DND-41 (cell line): ENCODE results near the gene RFTN1.

ENCODE experiments used
- CTCF ChIP-seq: IDR thresholded peaks from 2 replicates; pipeline ENCODE4 v1.5.1; 2012; ENCODE audit warnings: borderline replicate concordance, low read length, moderate library complexity, mild to moderate bottlenecking; ENCODE audit not compliant: poor library complexity, severe bottlenecking; ENCODE audit errors: extremely low read depth
- EZH2 ChIP-seq: IDR thresholded peaks from 3 replicates; pipeline ENCODE4 v1.6.1; 2012; ENCODE audit warnings: borderline replicate concordance, low read depth, mild to moderate bottlenecking, moderate library complexity, low read length, inconsistent platforms; ENCODE audit not compliant: severe bottlenecking

- TF ChIP-seq CTCF, result no peak
- no peak for TF ChIP-seq EZH2
Observed at GRCh38 chr3:16470590-16470989, 42.9 kb downstream of the RFTN1 start.
